Endothelial cell of umbilical vein (primary cell): ENCODE data around the gene IGSF3. TPM values are rescaled to one million over a fixed set of nuclear protein-coding genes. Genes with fewer than 3 reads are reported as not detected.
"Not testable (repeated sequence)": the region's sequence is repeated elsewhere in the genome, so short reads cannot be mapped to it uniquely, and the experiment has no call there.

Experiments
- BruUV-seq: library from RNA; stranded (reverse); fragments of 400-500 nt; replicated peaks from 2 replicates; lab custom pipeline; 2021; lab: Mats Ljungman, UMichigan
- CTCF ChIA-PET: fragments of 300-600, 350-600 bp; sonication (Branson Sonifier 250); formaldehyde crosslinking; loops from one replicate; lab custom pipeline; 2021; ENCODE audit warnings: antibody characterized with exemption, inconsistent platforms; lab: Charles Lee
- POLR2A ChIA-PET: fragments of 300-600, 350-600 bp; sonication (Branson Sonifier 250); formaldehyde crosslinking; loops from one replicate; lab custom pipeline; 2021; ENCODE audit warnings: antibody characterized with exemption, inconsistent platforms; lab: Charles Lee
- DNase-seq: peaks from one replicate; pipeline ENCODE4 v3.0.0-alpha.2; 2011; ENCODE audit warnings: low read depth, low spot score
- FAIRE-seq: peaks from 2 replicates; lab custom pipeline; 2011; peaks lifted over from hg19 to GRCh38; lab: Jason Lieb, UNC
- H2AFZ ChIP-seq: 2 replicates; pipeline ENCODE4 v1.6.0; 2012; ENCODE audit warnings: low read depth, low read length, control low read depth, inconsistent platforms
- H3K27ac ChIP-seq: 2 replicates; pipeline ENCODE4 v1.5.1; 2011; ENCODE audit warnings: low read depth, mild to moderate bottlenecking, control low read depth, low read length, moderate library complexity; ENCODE audit not compliant: insufficient read depth
- H3K27me3 ChIP-seq, 2 experiments: 2 replicates each; pipeline versions ENCODE4 v1.6.0 to v1.6.1; 2011; ENCODE audit warnings: low read length in 2 of 2, mixed read lengths in 1 of 2; ENCODE audit not compliant: control insufficient read depth in 2 of 2, insufficient read depth in 2 of 2
- H3K36me3 ChIP-seq, 2 experiments: 2 replicates in 1 of 2; 3 replicates in 1 of 2; pipeline ENCODE4 v1.5.1; 2011; ENCODE audit warnings: low read length in 2 of 2, mild to moderate bottlenecking in 1 of 2, moderate library complexity in 1 of 2; ENCODE audit not compliant: control insufficient read depth in 2 of 2, insufficient read depth in 2 of 2; ENCODE audit errors: extremely low read depth in 1 of 2
- H3K4me1 ChIP-seq: 3 replicates; pipeline ENCODE4 v1.5.1; 2011; ENCODE audit warnings: mild to moderate bottlenecking, low read length; ENCODE audit not compliant: control insufficient read depth, insufficient read depth; ENCODE audit errors: extremely low read depth
- H3K4me2 ChIP-seq: 2 replicates; pipeline ENCODE4 v1.6.1; 2011; ENCODE audit warnings: low read length, control low read depth, mixed read lengths; ENCODE audit not compliant: insufficient read depth
- H3K4me3 ChIP-seq, 3 experiments: fragments of 200-600 bp in 1 of 3; sonication (generic), shearing (Covaris generic) in 1 of 3; replicated peaks in 1 of 3; 2 replicates each; pipeline ENCODE4 v1.5.1; 2011 to 2016; ENCODE audit warnings: control low read depth in 3 of 3, low read length in 3 of 3, mild to moderate bottlenecking in 2 of 3, inconsistent platforms in 1 of 3, low read depth in 1 of 3, moderate library complexity in 1 of 3; ENCODE audit not compliant: insufficient read depth in 1 of 3
- H3K79me2 ChIP-seq: 2 replicates; pipeline ENCODE4 v1.6.0; 2012; ENCODE audit warnings: low read length, inconsistent platforms; ENCODE audit not compliant: control insufficient read depth, insufficient read depth
- H3K9ac ChIP-seq: replicated peaks from 2 replicates; pipeline ENCODE3; 2011; ENCODE audit warnings: low read length, control low read depth; ENCODE audit not compliant: insufficient read depth; ENCODE audit errors: extremely low read depth
- H3K9me1 ChIP-seq: replicated peaks from 3 replicates; pipeline ENCODE4 v1.6.0; 2011; ENCODE audit warnings: mild to moderate bottlenecking, low read length; ENCODE audit not compliant: control insufficient read depth, insufficient read depth; ENCODE audit errors: extremely low read depth
- H3K9me3 ChIP-seq: replicated peaks from 2 replicates; pipeline ENCODE4 v1.5.1; 2012; ENCODE audit warnings: low read length, inconsistent platforms; ENCODE audit not compliant: control insufficient read depth, insufficient read depth
- H4K20me1 ChIP-seq: replicated peaks from 2 replicates; pipeline ENCODE3; 2011; ENCODE audit warnings: mild to moderate bottlenecking, low read length; ENCODE audit not compliant: control insufficient read depth, insufficient read depth; ENCODE audit errors: extremely low read depth
- dilution Hi-C: fragments of 300-500 bp; cut with MboI; formaldehyde crosslinking; loops from one replicate; pipeline ENCODE4 v1.15.0; 2019; ENCODE audit warnings: low sequenced_read_pairs; ENCODE audit not compliant: extremely low pct_ligation_motif_present
- intact Hi-C: fragments of 100-400 bp; cut with micrococcal nuclease; formaldehyde crosslinking; loops from one replicate; pipeline ENCODE4 v1.10.0; 2022
- polyA plus RNA-seq, 4 experiments: library from polyadenylated mRNA; depleted of rRNA in 3 of 4; stranded (reverse) in 3 of 4; unstranded in 1 of 4; fragments of >200 nt; gene quantifications; 2 replicates each; pipeline versions ENCODE4 v1.2.1 to v1.2.3, GENCODE V29; 2011 to 2012; ENCODE audit warnings: missing spikeins in 1 of 4
- total RNA-seq: library from RNA; stranded (reverse); gene quantifications from 2 replicates; pipeline ENCODE4 v1.2.3, GENCODE V29; 2021

The IGSF3 gene
- total and polyA plus RNA-seq, 2 donors (not counting 3 experiments of a cell fraction or from before 2014, with no cell fraction given): 0.63 to 2.2 TPM

GRCh38 chr1:116613825-116614224, 53.7 kb downstream of the IGSF3 start:
- intact Hi-C loops: loop anchor here (10.0 kb wide), 1 partner anchor 51 kb away; the partner anchor contains the start of gene IGSF3
- H3K27ac ChIP-seq, H3K4me1 ChIP-seq, FAIRE-seq, DNase-seq, H3K79me2 ChIP-seq, H3K27me3 ChIP-seq, H3K4me3 ChIP-seq, dilution Hi-C loops, BruUV-seq, CTCF ChIA-PET, H4K20me1 ChIP-seq, H3K4me2 ChIP-seq, H3K9ac ChIP-seq, H2AFZ ChIP-seq, H3K9me1 ChIP-seq, H3K36me3 ChIP-seq, H3K9me3 ChIP-seq, POLR2A ChIA-PET: not testable (repeated sequence)

GRCh38 chr1:116609801-116610371, 57.6 kb downstream of the IGSF3 start:
- H3K9me3 ChIP-seq, CTCF ChIA-PET, H3K9ac ChIP-seq, H3K79me2 ChIP-seq, BruUV-seq, POLR2A ChIA-PET, DNase-seq, H4K20me1 ChIP-seq, H3K27ac ChIP-seq, H3K4me1 ChIP-seq, H3K4me3 ChIP-seq, dilution Hi-C loops, H3K9me1 ChIP-seq, H3K27me3 ChIP-seq, H3K4me2 ChIP-seq, H2AFZ ChIP-seq, H3K36me3 ChIP-seq: not testable (repeated sequence)
- FAIRE-seq: peak; percentile 42
- intact Hi-C loops: loop anchor here (10.0 kb wide), 1 partner anchor 55 kb away; the partner anchor contains the start of gene IGSF3

DNA sequence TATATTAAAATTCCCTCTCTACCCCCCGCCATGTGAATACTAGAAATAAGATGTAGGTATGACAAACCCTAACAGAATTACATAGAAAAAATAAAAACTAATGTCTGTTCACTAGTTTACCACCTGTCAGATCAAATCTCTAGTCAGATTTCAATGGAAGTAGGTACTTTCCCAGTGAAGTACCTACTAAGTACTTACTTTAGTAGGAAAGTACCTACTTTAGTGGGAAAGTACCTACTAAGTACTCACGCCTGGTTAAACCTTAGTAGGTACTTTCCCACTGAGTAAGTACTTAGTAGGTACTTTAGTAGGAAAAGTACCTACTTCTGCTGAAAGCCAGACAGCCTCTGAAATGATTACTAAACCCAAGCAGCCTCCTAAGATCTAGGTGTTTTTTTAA, 58.7 kb downstream of the IGSF3 start:
- FAIRE-seq, dilution Hi-C loops, H3K27me3 ChIP-seq, H3K9ac ChIP-seq, BruUV-seq, H4K20me1 ChIP-seq, H3K4me3 ChIP-seq, H3K36me3 ChIP-seq, intact Hi-C loops, H2AFZ ChIP-seq, H3K79me2 ChIP-seq, H3K9me3 ChIP-seq, H3K4me2 ChIP-seq, H3K27ac ChIP-seq, POLR2A ChIA-PET, DNase-seq, H3K9me1 ChIP-seq, CTCF ChIA-PET, H3K4me1 ChIP-seq: not testable (repeated sequence)

GRCh38 chr1:116608151-116608550, 59.4 kb downstream of the IGSF3 start:
- DNase-seq, H3K27ac ChIP-seq, H4K20me1 ChIP-seq, H3K4me3 ChIP-seq, H3K4me2 ChIP-seq, H3K9me3 ChIP-seq, H2AFZ ChIP-seq, FAIRE-seq, dilution Hi-C loops, intact Hi-C loops, H3K27me3 ChIP-seq, H3K79me2 ChIP-seq, H3K4me1 ChIP-seq, H3K9ac ChIP-seq, CTCF ChIA-PET, BruUV-seq, H3K36me3 ChIP-seq, H3K9me1 ChIP-seq: not testable (repeated sequence)
- POLR2A ChIA-PET: interaction anchor here (0.6 kb wide), 1 partner anchor 1064 kb away, joined by 3 read pairs; no protein-coding TSS in a partner anchor
